Measurements from ENCODE around the gene ANO10.
A peak's percentile ranks its signal among the peaks of the same experiment; 100 is the strongest.

Gene ANO10

DNA sequence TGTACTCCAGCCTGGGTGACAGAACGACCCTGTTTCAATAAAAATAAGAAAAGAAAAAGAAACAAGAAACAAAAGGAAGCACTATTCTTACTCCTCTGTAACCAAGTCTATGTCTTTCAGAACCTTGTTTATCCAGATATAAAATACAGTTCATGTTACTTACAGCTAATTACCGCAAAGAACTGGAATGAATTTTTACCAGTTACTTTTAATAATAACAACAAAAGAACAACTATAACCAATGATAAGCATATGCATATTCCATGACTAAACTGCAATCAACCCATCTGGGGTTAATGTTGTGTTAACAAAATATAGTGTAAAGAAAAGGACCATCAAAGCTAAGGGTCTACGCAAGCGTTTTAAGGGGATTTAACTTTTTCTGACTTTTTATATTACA lies 212.3 kb downstream of the ANO10 start:
- DNase-seq: no peak

DNA sequence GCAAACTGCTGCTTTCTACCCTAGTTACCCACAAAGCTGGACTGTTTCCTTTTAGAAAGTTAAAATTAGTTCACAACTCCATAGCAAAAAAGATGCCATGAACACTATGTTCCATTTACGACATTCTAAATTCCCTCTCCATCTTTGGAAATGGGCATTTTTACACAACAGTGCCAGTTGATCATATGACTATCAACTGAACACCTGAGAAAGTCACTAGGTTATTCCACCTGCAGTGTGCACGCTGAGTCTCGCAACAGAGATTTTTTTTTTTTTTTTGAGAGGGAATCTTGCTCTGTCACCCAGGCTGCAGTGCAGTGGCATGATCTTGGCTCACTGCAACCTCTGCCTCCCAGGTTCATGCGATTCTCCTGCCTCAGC lies 215.2 kb downstream of the ANO10 start:
- DNase-seq: no peak

DNA sequence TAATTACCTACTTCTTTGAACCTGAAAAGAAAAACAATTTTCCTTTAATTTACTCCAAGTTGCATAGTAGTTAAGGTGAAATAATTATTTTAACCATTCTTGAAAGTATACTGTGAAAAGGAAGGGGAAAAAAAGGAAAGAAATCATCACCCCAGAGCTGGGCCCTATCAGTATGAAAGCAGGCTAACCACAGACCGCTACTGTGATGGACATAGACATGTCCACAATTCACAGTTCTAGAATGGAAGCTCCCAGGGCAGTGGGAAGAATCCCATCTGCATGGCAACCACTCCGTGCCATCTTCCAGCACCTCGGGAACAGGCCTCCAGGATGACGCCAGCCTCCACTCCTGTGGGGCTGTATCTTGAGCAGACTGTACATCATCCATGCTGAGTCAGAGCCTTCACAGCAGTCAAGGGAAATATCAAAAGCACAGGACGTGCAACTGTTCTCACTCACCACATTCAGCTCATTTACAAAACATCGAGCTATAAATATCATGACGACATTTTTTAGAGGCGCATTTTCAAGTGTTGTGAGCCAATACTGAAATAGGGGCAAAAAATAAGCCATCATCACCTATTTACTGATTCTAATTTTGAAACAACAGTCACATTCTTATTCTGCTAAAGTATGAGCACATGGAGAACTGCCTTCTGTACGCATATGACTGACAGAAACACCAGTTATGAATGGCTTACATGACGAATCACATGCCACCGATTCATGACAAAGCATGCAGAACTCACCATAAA lies 215.7 kb downstream of the ANO10 start:
- no peak for DNase-seq

DNA sequence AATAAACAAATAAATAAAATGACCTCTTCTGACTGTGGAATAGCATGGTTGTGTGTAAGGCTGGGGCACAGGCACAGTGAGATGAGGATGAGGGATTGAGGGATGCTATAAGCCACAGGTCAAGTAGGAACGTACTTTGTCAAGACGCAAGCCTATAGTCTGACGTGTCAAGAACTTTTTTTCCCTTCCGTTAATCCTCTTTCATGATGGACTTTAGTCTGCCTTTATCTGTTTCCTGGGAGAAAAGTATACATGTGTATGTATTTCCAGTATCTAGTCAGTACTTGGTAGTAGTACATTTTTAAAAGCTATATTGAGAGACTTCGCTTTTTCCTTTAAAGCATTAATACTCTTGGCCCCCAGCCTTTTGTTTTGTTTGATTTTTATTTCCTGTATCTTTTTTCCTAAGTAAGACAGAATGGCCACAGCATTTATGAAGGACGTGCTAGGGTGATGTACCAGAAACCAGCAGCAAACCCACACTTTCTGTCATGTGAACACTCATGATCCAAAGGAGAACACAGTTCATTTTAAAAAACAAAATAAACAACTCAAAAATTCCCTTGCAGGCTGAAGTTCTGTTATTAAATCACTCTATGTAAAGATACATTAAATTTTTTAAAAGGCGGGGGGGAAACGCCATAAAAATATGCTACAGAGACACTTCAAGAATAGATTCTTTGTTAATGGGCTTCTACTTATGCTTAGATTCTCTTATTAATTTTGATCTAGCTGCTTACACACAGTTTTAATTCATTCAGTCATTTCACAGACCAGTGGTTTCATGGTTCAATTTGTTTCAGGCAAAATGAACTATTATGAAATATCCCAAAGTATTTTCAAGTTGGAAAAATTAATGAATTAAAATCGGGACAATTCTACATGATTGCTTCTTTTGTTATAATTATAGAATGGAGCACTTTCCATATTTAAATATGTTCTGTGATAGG lies 220.8 kb downstream of the ANO10 start:
- DNase-seq: no peak

DNA sequence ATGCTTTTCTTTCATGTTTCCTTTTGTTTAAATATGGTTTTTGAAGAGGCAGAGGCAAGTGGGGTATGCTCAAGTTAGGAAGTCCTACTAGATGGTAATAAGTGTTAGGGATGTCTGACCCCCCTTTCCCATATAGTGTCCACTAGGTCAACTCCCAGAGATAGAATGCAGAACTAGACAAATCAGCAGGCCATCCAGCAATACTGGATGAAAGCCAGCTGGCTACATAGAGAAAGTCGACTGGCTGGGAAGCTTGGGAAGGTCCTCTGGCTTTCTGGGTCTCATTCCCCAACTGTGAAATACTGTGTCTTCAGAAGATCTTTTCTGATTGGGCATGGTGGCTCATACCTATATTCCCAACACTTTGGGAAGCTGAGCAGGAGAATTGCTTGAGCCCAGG lies 221.6 kb downstream of the ANO10 start:
- no peak for DNase-seq

DNA sequence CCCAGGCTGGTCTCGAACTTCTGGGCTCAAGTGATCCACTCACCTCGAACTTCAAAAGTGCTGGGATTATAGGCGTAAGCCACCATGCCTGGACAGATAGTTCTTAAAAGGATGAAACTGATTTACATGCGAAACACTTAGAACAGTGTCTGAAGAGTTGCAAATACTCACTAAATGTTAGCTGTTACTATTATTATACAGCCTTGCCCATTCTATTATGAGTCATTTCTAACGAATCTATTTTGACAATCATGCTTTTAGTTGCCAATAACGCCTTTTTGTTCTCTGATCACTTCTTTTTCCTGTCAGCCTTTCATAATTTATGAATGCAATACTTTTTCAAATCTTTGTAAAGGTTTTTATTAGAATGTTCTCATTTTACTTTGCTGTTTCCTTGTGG lies 222.8 kb downstream of the ANO10 start:
- DNase-seq: no peak

DNA sequence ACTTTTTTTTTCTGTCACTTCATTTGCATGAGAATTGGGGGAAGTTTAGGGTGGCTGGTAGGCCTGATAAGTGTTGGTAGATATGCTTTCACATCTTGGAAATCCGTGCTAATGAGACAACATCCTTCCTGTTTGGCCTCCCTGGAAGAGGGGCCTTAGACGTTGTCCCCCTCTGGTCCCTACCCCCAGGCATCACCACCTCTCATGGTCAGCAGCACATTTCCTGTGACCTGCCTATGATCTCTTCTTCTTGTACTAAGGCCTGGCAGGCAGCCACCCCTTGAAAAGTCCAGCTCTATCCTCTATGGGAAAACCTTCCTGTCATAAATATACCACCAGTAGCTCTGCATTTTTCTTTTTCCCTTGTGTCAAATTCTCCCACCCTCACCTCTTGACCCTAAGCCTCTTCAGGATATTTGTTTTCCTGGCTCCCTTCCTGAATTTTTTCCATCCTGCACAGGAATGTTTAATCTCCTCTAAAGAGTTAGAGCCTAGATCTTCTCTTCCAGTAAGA lies 227.7 kb downstream of the ANO10 start:
- no peak for DNase-seq

DNA sequence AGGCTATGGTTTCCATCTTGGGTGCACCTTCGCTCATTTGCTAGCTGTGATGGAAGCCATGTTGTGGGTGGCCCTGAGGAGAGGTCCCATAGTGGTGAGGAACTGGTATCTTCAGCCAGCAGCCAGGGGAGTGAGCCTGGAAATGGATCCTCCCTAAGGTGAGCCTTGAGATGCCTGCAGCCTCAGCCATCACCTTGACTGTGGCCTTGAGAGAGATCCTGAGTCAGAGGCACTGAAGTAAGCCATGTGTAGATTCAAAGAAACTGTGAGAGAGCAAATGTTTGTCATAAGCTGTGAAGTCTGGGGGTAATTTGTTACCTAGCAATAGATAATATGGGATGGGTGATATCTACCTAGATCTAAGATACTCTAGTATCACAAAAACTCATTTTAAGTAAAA lies 230.2 kb downstream of the ANO10 start:
- DNase-seq: no peak

DNA sequence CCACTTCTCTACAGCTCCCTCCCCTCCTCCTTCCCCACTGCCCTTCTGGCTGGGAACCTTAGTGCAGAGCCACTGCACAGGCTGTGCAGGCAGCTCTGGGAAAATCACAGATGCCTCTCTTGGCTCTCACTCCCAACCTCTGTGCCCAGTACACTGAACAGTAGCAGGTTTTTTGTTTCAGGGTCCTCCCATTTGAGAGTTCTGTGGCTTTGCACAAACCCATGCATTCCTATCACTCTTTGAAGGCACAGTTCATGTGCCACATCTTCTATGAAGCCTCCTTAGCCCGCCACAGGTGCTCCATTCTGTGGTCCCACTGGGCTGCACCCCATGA lies 231.6 kb downstream of the ANO10 start:
- DNase-seq: no peak

DNA sequence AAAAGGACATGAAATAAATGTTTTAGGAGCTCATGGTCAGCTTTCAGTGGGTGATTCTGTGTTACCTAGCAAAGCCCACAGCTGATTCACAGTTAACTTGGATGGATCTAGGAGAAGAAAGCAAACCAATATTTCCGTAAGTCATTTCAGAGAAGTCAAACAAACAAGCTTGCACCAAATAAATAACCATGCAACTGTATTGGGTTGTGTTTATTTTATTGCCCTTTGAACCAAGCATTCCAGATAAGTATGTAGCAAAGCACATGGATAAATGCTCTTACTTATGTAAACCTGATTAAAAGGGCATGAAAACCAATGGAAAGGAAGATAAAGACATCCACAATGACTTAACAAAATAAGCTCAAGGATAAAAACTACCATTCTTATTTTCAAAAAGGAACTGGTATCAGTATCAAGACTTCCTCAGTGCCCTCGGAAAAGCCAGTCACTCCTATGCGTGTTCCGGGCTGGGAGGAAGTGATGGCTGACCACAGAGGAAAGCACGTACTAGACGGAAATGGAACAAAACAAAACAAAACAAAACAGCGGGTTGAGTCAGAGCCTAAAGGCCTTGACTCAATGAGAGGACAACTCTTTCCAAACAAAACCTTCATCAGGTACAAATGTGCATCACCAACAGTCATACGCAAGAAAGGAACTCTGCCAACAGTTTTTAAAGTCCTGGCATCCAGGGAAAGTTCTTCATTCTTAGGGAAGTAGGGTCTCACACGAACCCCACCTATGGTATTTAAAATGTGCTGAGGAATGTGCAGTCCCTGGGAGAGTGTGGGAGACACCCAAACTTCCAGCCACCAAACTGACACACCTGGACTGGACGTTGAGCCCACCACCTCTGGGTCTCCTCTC lies 232.2 kb downstream of the ANO10 start:
- peak; percentile 66 to 69 for DNase-seq

DNA sequence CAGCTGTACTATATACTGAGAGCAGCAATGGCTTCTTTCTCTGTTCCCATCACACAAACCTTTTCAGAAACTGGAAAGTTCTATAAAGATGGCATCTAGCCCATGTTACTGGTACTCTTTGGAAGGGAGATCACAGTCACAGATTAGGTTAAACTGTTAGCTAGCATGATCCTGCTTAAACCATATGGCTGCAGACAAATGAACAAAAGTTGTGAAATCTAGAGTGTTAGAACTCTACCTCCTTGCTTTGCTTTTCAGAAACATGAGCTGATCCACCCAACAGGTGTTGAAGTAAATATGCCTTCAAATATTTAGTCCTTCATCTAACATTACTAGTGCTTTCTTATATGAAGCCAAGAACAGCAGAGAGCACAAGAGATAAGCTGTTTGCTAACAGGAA lies 232.9 kb downstream of the ANO10 start:
- DNase-seq: no peak

DNA sequence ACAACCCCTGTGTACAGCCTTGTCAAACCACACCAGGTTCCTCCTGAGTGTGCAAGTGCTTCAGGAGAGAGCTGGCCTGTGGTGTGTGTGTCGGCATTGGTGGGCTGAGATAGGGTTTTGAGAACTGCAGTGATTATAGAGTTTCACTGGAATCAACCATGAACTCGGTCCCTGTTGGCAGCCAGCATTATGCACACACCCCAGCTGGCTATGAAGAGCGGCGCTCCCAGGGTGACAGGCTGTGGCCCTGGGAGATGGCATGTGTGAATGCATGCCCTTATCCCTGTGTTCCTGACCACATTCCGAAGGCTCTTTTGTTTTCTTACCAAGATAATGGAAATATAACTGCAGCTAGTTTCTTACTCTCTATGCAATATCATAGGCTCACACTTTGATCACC lies 233.6 kb downstream of the ANO10 start:
- no peak for DNase-seq

DNA sequence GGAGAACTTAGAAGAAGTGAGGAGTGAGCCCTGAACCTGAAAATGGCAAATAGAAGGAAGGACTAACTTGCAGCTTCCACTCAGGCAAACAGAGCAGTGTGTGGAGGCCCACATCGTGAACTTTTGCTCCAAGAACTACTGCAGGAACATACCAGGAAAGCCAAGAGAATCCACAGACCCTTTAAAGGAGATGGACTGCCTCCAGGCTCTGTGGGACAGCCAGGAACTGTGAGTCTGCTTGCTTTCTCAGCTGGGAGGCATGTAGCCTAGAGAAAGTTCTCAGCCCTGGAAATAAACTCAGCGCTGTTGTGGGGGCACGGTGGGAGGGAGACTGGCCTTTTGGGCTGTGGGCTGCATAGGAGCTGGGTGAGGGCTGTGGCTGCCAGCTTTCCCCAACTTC lies 242.5 kb downstream of the ANO10 start:
- no peak for DNase-seq

DNA sequence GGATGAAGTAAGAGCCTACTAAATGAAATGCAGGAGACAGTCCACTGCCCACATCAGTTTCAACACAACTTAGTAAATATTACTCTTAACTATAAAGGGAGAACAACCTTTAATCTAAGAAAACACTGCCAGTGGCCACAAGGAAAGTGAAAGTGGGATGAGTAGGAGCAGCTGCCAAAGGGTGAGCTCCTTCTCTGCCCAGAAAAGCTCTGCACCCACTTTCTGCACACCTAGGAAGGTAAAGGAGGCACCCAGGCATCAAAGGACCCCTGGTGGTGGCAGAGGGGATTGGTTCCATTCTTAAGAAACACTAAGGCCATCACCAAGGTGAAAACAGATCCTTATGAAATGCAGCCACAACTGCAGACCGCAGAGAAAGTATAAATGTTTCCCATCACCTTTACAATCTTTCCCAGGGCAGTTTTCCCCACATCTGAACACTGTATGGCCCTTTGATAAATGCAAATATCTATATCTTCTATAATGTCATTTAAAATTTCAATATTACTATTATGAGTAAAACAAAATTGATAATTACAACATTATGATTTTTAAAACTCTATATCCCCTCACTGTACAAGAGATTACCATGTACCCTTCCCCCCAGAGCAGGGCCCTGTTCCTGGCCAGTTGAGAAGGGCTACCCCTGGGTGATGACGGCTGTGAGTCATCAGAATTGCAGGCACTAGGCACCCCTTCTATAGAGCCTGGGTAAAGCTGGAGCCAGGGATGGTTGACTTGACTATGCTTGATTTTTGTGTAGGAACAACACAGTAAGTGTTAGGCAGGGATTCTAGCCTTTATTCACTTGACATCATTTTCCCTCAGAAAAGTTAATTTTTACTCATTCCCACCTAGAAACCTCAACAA lies 243.5 kb downstream of the ANO10 start:
- peak; percentile 72 to 76 for DNase-seq

DNA sequence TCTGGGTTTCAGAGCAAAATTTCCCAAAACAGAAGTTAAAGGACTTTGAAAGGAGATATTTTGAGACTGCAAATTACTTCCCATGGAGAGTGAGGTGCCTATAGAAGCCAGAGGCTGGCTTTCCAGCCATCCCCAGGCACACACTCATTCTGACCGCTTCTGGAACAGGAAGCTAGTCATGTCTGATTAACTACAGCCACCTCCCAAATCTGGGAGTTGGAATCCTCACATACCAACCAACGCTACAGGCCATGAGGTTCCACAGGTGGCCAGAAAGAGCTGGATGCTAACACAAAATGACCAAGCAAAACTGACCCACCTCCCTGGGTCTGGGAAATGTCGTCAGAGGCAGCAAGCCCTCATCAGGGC lies 248.3 kb downstream of the ANO10 start:
- DNase-seq: no peak

DNA sequence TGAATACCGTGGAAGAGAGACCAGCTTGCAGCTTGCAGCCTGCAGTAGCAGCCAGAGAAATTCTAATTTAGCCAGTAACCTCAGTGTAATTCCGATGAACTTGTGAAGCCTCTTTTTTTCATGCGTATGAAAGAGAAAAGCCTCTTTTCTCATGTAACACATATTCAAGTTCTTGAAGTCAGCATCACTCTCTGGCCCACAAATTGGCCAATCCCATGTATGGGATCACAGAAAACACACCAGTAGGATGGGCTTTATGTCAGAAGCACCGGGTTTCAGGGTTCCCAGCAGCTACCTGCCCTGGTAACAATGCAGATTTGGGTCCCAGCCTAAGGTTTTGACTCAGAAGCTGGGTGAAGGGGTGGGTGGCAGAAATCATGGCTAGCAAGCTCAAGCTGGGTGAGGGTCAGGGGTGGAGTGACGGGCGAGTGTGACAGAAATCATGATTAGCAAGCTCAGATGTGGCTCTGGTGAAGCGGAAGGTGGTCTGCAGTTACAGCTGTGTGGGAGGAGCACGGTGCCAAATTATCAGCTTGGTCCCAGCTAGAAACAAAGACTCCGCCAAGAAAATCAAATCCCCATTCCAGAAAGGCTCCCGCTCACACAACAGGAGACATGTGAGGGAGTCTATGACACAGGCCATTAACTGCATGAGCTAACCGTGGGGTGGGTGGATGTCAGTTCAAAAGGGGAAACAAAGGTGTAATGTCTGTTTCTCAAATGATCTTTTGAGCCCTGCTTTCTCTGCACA lies 248.8 kb downstream of the ANO10 start:
- no peak for DNase-seq

DNA sequence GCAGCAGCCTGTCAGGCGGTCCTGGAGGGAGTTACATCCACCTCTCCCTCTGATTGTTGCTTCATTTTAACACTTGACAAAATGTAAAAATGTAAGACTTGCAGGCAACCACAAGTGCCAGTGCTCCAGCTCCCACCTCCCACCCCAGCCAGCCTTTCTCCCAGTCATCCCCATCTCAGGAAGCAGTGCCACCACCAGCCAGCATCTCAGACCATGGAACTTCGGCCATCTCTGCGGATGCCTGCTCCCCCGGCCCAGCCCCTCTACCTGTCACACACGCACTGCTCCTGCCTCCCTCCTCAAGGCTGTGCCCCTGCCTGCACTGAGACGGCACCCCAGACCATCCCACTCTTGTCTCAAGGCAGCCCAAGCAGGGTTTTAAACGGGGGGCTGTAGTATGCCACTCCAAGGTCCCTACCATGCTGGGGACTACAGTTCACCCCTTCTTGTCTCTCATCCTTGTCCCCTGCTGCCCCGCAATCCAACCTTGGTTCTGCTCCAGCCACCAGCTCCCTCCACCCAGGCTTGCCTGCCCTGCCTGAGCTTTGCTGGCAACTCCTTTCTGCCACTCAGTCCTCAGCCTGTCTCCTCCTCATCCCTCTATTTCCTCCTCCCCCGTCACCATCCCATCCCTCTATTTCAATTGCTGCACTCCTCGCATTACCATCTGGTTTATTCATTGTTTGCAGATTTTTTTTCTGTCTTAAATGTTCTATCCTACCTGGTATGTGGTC lies 249.6 kb downstream of the ANO10 start:
- DNase-seq: no peak

DNA sequence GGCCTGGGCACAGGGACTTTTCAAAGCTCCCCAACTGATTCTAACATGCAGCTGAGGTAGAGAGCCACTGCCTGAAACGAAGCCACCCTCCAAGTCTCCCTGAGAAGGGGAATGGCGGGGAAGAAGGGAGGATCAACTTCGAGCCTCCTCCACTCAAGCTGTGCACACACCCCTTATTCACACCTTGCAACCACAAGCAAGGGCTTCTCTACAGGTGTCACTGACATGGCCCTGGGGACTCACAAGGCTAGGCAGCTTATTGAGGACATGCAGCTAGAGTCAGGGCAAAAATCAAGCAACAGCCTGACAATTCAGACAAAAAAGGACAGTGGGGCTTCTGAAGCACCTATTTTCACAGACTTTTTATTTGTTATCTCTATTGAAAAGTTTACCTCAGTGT lies 250.3 kb downstream of the ANO10 start:
- no peak for DNase-seq

DNA sequence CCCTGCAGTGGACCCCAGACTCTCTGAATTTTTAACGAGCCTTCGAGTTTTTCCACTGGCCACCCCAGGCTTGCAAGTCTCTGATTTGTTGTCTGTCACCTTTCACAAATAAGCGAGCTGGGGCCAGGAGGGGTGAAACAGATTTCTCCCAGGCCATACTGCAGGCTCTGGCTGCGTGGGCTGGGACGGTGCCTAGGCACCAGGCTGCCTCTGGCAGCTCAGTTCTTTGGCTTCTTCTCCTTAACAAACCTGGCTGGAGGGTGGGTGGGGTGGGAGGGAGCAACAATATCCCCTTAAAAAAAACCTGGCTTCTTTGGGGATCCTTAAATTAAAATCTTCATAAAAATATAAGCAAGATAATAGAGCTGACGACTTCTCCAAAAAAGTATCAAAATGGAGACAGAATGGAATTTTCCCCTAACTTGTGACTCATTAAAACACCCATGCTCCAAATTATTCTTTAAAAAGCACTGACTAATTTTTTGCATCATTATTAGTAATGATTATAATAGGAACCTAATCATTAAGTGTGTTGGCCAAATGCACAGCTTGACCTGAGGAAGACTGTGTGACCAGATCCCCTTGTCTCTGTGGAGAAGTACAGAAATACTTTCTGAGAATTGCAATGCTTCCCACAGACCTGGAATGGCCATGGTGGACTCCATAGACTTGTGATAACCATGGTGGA lies 251.4 kb downstream of the ANO10 start:
- DNase-seq: no peak
